A549 (cell line): ENCODE results near the gene RGS6.

Experiments used
- CTCF ChIP-seq: fragments of >200 bp; sonication (Bioruptor Twin); formaldehyde crosslinking; IDR thresholded peaks from 3 replicates; pipeline ENCODE4 v1.5.1; 2016
- KDM1A ChIP-seq: fragments of 200-600 bp; sonication (generic); IDR thresholded peaks from 2 replicates; pipeline ENCODE4 v1.6.1; 2016; ENCODE audit warnings: low read depth, mild to moderate bottlenecking

GRCh38 chr14:72501439-72501838 is 569.2 kb downstream of the RGS6 start:
- no peak for TF ChIP-seq KDM1A
- TF ChIP-seq CTCF, result no peak
